NT2/D1 (cell line): Measurements from ENCODE around the gene CHID1.

Experiments
- SUZ12 ChIP-seq: IDR thresholded peaks from 2 replicates; pipeline ENCODE4 v1.6.1; 2011; ENCODE audit not compliant: insufficient read length, insufficient read depth; ENCODE audit errors: extremely low read depth
- YY1 ChIP-seq: IDR thresholded peaks from 2 replicates; pipeline ENCODE4 v1.6.1; 2011; ENCODE audit not compliant: insufficient read length, insufficient read depth
- ZNF274 ChIP-seq: IDR thresholded peaks from 2 replicates; pipeline ENCODE4 v1.6.1; 2011; ENCODE audit warnings: mild to moderate bottlenecking, low read depth, low read length

DNA sequence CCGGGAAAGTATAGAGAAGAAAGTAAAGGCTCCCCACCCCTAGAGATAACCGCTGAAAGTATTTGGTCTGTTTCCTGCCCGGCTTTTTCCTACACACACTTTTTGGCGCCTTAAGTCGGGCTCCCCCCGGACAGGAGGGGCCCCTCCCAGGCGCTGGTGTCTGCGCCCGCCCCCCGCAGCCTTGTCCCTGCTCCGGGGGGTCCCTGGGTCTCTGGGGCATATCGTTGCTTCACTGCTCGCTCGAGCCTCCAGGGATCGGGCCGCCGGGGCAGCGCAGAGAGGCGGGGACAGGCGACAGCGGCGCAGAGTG lies 83.8 kb downstream of the CHID1 start:
- TF ChIP-seq ZNF274: no peak
- no peak for TF ChIP-seq SUZ12
- no peak for TF ChIP-seq YY1
